NT2/D1 (cell line): ENCODE data around the gene TMEM69.

Experiments
- DNase-seq: peaks from one replicate; pipeline ENCODE4 v3.0.0-alpha.2; 2011; ENCODE audit warnings: low read depth, low spot score
- H3K27me3 ChIP-seq: 2 replicates; pipeline ENCODE4 v1.6.0; 2011; ENCODE audit warnings: mild to moderate bottlenecking; ENCODE audit not compliant: insufficient read length, insufficient read depth
- H3K36me3 ChIP-seq: 2 replicates; pipeline ENCODE4 v1.6.1; 2011; ENCODE audit warnings: mild to moderate bottlenecking, low read length, mixed read lengths; ENCODE audit not compliant: insufficient read depth, insufficient read length
- H3K4me1 ChIP-seq: 2 replicates; pipeline ENCODE4 v1.5.1; 2011; ENCODE audit not compliant: insufficient read depth, insufficient read length
- H3K4me3 ChIP-seq: 2 replicates; pipeline ENCODE4 v1.5.1; 2011; ENCODE audit warnings: low read depth; ENCODE audit not compliant: insufficient read length
- H3K9ac ChIP-seq: 2 replicates; pipeline ENCODE4 v1.6.0; 2011; ENCODE audit warnings: low read depth; ENCODE audit not compliant: insufficient read length
- H3K9me3 ChIP-seq: 2 replicates; pipeline ENCODE4 v1.5.1; 2011; ENCODE audit warnings: mild to moderate bottlenecking, low read length; ENCODE audit not compliant: insufficient read depth
- SUZ12 ChIP-seq: IDR thresholded peaks from 2 replicates; pipeline ENCODE4 v1.6.1; 2011; ENCODE audit not compliant: insufficient read length, insufficient read depth; ENCODE audit errors: extremely low read depth
- YY1 ChIP-seq: IDR thresholded peaks from 2 replicates; pipeline ENCODE4 v1.6.1; 2011; ENCODE audit not compliant: insufficient read length, insufficient read depth
- ZNF274 ChIP-seq: IDR thresholded peaks from 2 replicates; pipeline ENCODE4 v1.6.1; 2011; ENCODE audit warnings: mild to moderate bottlenecking, low read depth, low read length

TMEM69 gene

DNA sequence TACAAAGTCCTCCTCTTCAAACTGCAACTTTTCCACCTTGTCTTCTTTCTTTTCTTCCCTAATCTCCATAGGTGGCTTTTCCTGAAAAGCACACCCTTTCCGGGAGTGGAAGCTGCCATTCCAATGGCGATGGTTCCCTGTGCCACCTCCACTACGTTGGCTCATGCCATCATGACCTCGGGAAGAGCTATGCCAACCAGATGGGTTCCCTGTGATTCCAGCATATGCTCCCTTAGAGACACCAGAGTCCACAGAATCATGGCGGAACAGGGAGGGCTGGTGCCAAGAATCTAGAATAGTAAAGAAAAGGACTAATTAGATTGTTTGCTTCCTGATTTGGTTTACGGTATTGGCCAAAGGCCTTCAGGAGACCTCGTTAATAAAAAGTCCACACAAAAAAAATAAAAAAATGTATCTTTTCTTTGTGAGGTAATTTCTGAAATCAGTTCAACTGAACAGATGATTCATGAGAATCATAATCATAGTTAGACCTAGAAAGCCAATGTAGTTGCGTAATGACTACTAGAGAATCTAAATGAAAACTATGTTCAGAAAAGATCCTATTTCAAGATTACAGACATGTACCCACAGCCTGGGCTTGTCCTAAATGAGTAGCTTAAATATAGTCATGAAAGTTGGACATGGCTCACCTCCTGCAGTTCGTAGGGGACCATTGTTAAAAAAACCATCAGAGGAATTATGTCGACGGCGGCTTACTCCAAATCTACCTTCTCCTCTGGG lies 33.3 kb upstream of the TMEM69 start:
- peaks cover 100% of the 10 kb centered on the region for H3K36me3 ChIP-seq
- no peak for TF ChIP-seq ZNF274
- no peak for TF ChIP-seq SUZ12
- no peak for TF ChIP-seq YY1
- no peaks in the 10 kb centered on the region for H3K4me1 ChIP-seq
- no peak overlapping the region for H3K9ac ChIP-seq
- DNase-seq, result no peak
- no peaks in the 10 kb centered on the region for H3K27me3 ChIP-seq
- no peak overlapping the region for H3K4me3 ChIP-seq
- H3K9me3 ChIP-seq, result no peaks in the 10 kb centered on the region

DNA sequence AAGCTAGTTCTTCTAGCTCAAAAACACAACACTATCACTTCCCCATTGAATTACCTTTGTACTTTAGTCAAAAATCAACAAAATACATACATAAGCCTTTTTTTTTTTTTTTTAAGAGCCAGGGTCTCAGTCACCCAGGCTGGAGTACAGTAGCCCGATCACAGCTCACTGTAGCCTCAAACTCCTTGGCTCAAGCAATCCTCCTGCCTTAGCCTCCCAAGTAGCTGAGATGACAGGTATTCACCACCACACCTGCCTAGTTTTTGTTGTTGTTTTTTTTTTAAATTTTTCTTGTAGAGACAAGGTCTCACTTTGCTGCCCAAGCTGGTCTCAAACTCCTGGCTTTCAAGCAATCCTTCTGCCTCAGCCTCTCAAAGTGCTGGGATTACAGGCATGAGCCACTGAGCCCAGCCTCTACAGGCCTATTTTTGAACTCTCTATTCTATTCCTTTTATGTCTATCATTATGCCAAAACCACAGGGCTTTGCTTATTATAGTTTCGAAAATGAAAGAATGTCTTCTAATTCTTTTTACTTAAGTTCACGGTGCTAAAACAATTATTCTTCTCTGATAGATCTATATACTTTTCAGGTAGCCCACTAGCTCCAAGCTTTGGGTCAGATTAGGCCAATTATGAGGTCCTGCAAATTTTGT lies 31.3 kb upstream of the TMEM69 start:
- Histone ChIP-seq H3K27me3 (no peaks in the 10 kb centered on the region), H3K4me1 (no peaks in the 10 kb centered on the region), H3K9ac (no peak overlapping the region), H3K9me3 (no peaks in the 10 kb centered on the region), H3K4me3 (no peak overlapping the region), H3K36me3 (peaks cover 96% of the 10 kb centered on the region)
- TF ChIP-seq ZNF274, result no peak
- TF ChIP-seq SUZ12, result no peak
- no peak for TF ChIP-seq YY1
- no peak for DNase-seq

GRCh38 chr1:45658171-45658570 lies 29.8 kb upstream of the TMEM69 start:
- Histone ChIP-seq H3K9ac (no peak overlapping the region), H3K4me1 (no peaks in the 10 kb centered on the region), H3K36me3 (peaks cover 86% of the 10 kb centered on the region), H3K9me3 (no peaks in the 10 kb centered on the region), H3K4me3 (no peak overlapping the region), H3K27me3 (no peaks in the 10 kb centered on the region)
- no peak for DNase-seq
- TF ChIP-seq SUZ12 (no peak), ZNF274 (no peak), YY1 (no peak)

DNA sequence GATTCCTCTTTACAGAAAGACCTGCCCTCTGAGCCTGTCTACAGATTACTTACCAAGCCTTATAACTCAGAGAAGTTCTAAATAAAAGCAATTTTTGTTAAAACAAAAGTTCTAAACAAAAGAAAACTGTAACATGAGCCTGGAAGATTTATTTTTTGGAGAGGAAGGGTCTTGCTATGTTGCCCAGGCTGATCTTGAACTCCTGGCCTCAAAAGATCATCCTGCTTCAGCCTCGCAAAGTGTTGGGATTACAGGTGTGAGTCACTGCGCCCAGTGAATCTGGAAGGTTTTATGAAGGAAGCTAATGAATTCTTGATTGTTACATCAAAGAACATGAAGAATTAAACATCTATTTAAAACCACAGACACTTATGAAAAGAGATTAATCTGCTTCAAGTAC lies 28.8 kb upstream of the TMEM69 start:
- Histone ChIP-seq H3K9me3 (no peaks in the 10 kb centered on the region), H3K4me3 (no peak overlapping the region), H3K27me3 (no peaks in the 10 kb centered on the region), H3K9ac (no peak overlapping the region), H3K36me3 (peaks cover 75% of the 10 kb centered on the region), H3K4me1 (no peaks in the 10 kb centered on the region)
- TF ChIP-seq SUZ12 (no peak), YY1 (no peak), ZNF274 (no peak)
- no peak for DNase-seq

DNA sequence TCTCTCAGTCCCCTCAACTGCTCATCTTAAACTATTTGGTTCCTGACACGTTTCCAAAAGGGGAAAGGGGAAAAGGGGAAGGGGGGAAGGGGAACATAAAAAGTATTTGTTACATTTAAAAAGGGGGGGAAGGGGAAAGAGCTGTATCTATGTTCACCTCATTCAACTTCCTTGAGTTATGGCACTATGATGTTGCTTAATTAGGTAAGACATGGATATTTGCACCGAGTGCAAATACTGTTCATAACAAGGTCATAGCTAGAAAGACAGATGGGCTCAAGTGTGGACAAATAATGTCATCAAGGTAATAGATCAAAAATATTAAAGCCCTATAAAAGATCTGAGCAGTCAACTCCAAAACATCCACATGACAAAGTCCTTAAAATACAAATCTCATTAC lies 27.6 kb upstream of the TMEM69 start:
- no peak overlapping the region for H3K4me3 ChIP-seq
- DNase-seq, result no peak
- no peaks in the 10 kb centered on the region for H3K4me1 ChIP-seq
- H3K9me3 ChIP-seq, result no peaks in the 10 kb centered on the region
- H3K36me3 ChIP-seq, result peaks cover 64% of the 10 kb centered on the region
- H3K27me3 ChIP-seq, result no peaks in the 10 kb centered on the region
- TF ChIP-seq SUZ12, result no peak
- no peak for TF ChIP-seq YY1
- TF ChIP-seq ZNF274, result no peak
- H3K9ac ChIP-seq, result no peak overlapping the region

GRCh38 chr1:45666836-45667235 lies 21.1 kb upstream of the TMEM69 start:
- no peak for DNase-seq
- no peaks in the 10 kb centered on the region for H3K9me3 ChIP-seq
- H3K27me3 ChIP-seq, result no peaks in the 10 kb centered on the region
- peaks cover 6% of the 10 kb centered on the region for H3K36me3 ChIP-seq
- no peak overlapping the region for H3K4me3 ChIP-seq
- no peak for TF ChIP-seq SUZ12
- no peaks in the 10 kb centered on the region for H3K4me1 ChIP-seq
- no peak overlapping the region for H3K9ac ChIP-seq

GRCh38 chr1:45667321-45668111 lies 20.5 kb upstream of the TMEM69 start:
- Histone ChIP-seq H3K4me1 (no peaks in the 10 kb centered on the region), H3K9me3 (no peaks in the 10 kb centered on the region), H3K36me3 (peaks cover 3% of the 10 kb centered on the region), H3K27me3 (no peaks in the 10 kb centered on the region), H3K4me3 (no peak overlapping the region), H3K9ac (no peak overlapping the region)
- no peak for TF ChIP-seq SUZ12
- no peak for TF ChIP-seq ZNF274
- no peak for TF ChIP-seq YY1
- DNase-seq, result no peak
